MCF 10A (cell line): ENCODE measurements around the gene TCF3. TPM values are rescaled to one million over a fixed set of nuclear protein-coding genes. Genes with fewer than 3 reads are reported as not detected.

Experiments used
- BruUV-seq: library from RNA; stranded (reverse); fragments of 400-500 nt; replicated peaks from 2 replicates; lab custom pipeline; 2021; lab: Mats Ljungman, UMichigan
- CTCF ChIA-PET: fragments of 300-600 bp; sonication (Branson Sonifier 250); formaldehyde crosslinking; extraction: SDS; loops from one replicate; lab custom pipeline; 2021; ENCODE audit warnings: antibody characterized with exemption, inconsistent platforms; lab: Yijun Ruan, JAX
- POLR2A ChIA-PET: fragments of 300-600, 350-650 bp; sonication (Branson Sonifier 250); formaldehyde crosslinking; extraction: SDS; loops from one replicate; lab custom pipeline; 2020; ENCODE audit warnings: antibody characterized with exemption, inconsistent platforms; lab: Yijun Ruan, JAX
- DNase-seq: peaks from one replicate; pipeline ENCODE4 v3.0.0-alpha.2; 2018; ENCODE audit not compliant: unreplicated experiment
- H3K27ac Mint-ChIP-seq: one replicate; pipeline ENCODE4 v1.8.0; 2022; ENCODE audit warnings: mild to moderate bottlenecking, low read depth, mixed read lengths; ENCODE audit not compliant: unreplicated experiment
- H3K27me3 Mint-ChIP-seq: one replicate; pipeline ENCODE4 v1.8.0; 2022; ENCODE audit warnings: mixed read lengths; ENCODE audit not compliant: insufficient read depth, unreplicated experiment
- H3K36me3 Mint-ChIP-seq: one replicate; pipeline ENCODE4 v1.8.0; 2022; ENCODE audit warnings: mild to moderate bottlenecking, moderate library complexity, mixed read lengths; ENCODE audit not compliant: insufficient read depth, unreplicated experiment
- H3K4me1 Mint-ChIP-seq: one replicate; pipeline ENCODE4 v1.8.0; 2022; ENCODE audit warnings: mixed read lengths; ENCODE audit not compliant: insufficient read depth, unreplicated experiment
- H3K4me3 Mint-ChIP-seq: one replicate; pipeline ENCODE4 v1.8.0; 2022; ENCODE audit warnings: mild to moderate bottlenecking, moderate library complexity, mixed read lengths; ENCODE audit not compliant: unreplicated experiment
- H3K9me3 Mint-ChIP-seq: one replicate; pipeline ENCODE4 v1.8.0; 2022; ENCODE audit warnings: mixed read lengths; ENCODE audit not compliant: unreplicated experiment
- intact Hi-C: fragments of 100-400 bp; cut with micrococcal nuclease; formaldehyde crosslinking; loops from 2 replicates; pipeline ENCODE4 v1.14.1; 2022
- total RNA-seq: library from RNA; stranded (reverse); gene quantifications from 2 replicates; pipeline ENCODE4 v1.2.3, GENCODE V29; 2022
- TF ChIP-seq, protein P1 (sequence below): fragments of 200-600 bp; IDR thresholded peaks from one replicate; pipeline ENCODE4 v1.8.0; 2022; ENCODE audit warnings: antibody characterized with exemption, mild to moderate bottlenecking; ENCODE audit not compliant: unreplicated experiment

Gene TCF3
- total RNA-seq, 1 experiment from 2014 or later = 100 TPM

DNA sequence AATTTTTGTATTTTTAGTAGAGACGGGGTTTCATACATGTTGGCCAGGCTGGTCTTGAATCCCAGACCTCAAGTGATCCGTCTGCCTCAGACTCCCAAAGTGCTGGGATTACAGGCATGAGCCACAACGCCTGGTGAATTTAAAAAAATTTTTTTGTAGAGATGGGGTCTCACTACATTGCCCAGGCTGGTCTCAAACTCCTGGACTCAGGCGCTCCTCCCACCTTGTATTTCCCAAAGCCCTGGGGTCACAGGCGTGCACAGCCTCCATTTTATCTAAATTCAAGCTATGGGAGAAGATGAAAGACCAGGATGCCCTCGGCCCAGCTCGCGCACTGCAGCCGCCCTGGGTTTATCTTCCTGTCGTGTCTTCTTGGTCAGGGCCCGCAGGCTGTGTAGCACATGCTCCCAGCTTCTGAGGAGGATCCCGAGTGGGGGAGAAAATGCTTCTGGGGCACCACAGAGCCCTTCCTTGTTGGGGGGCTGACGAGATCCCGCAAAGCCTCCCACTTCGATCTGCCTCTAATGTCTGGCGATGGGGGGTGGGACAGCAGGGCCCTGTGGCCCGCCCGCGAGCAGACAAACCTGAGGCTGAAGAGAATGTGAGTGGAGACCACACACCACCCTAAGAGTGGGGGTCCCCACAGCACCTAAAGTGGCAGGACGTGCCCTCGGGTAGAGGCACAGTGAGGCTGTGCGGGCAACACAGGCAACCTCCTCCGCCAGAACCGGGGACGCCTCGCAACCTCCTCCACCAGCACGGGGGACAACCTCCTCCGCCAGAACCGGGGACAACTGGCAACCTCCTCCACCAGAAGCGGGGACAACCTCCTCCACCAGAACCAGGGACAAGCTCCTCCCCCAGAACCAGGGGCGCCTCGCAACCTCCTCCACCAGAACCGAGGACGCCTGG lies 15.8 kb downstream of the TCF3 start:
- Mint-ChIP-seq H3K27ac (no peak overlapping the region), H3K9me3 (peaks cover 8% of the 10 kb centered on the region), H3K4me1 (peaks cover 5% of the 10 kb centered on the region), H3K36me3 (peaks cover 58% of the 10 kb centered on the region), H3K27me3 (no peaks in the 10 kb centered on the region), H3K4me3 (no peak overlapping the region)
- CTCF ChIA-PET = interaction anchor here (0.7 kb wide), 2 partner anchors 49 to 159 kb away, joined by 3 to 4 read pairs; no protein-coding TSS in a partner anchor
- TF ChIP-seq, protein P1, sequence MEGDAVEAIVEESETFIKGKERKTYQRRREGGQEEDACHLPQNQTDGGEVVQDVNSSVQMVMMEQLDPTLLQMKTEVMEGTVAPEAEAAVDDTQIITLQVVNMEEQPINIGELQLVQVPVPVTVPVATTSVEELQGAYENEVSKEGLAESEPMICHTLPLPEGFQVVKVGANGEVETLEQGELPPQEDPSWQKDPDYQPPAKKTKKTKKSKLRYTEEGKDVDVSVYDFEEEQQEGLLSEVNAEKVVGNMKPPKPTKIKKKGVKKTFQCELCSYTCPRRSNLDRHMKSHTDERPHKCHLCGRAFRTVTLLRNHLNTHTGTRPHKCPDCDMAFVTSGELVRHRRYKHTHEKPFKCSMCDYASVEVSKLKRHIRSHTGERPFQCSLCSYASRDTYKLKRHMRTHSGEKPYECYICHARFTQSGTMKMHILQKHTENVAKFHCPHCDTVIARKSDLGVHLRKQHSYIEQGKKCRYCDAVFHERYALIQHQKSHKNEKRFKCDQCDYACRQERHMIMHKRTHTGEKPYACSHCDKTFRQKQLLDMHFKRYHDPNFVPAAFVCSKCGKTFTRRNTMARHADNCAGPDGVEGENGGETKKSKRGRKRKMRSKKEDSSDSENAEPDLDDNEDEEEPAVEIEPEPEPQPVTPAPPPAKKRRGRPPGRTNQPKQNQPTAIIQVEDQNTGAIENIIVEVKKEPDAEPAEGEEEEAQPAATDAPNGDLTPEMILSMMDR = no peak
- BruUV-seq = no TSS peak
- POLR2A ChIA-PET = no interaction called here
- intact Hi-C loops = no loop called here
- no peak for DNase-seq

DNA sequence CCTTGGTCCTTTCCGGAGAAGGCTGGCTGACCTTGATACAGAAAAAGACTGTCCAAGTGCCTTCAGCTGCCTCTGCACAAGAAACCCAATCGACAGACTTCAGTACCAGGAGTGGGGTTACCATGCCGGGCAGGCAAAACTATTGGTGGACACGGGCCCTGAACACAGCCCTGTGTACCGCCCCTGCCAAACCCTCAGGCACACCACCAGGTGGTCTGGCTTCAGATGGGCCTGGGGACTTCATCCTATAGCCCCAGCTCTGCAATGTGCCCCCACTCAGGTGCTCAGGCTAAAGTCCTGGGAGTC lies 17.5 kb downstream of the TCF3 start:
- no peak for DNase-seq
- no peak overlapping the region for H3K4me3 Mint-ChIP-seq
- BruUV-seq = no TSS peak
- peaks cover 49% of the 10 kb centered on the region for H3K36me3 Mint-ChIP-seq
- H3K9me3 Mint-ChIP-seq = peaks cover 8% of the 10 kb centered on the region
- TF ChIP-seq, protein P1 = no peak
- ChIA-PET CTCF (interaction anchor here (1.0 kb wide), 1 partner anchor 37 kb away, joined by 4 read pairs; no protein-coding TSS in a partner anchor), POLR2A (no interaction called here)
- peaks cover 5% of the 10 kb centered on the region for H3K4me1 Mint-ChIP-seq
- intact Hi-C loops = no loop called here
- H3K27me3 Mint-ChIP-seq = no peaks in the 10 kb centered on the region
- H3K27ac Mint-ChIP-seq = no peak overlapping the region

DNA sequence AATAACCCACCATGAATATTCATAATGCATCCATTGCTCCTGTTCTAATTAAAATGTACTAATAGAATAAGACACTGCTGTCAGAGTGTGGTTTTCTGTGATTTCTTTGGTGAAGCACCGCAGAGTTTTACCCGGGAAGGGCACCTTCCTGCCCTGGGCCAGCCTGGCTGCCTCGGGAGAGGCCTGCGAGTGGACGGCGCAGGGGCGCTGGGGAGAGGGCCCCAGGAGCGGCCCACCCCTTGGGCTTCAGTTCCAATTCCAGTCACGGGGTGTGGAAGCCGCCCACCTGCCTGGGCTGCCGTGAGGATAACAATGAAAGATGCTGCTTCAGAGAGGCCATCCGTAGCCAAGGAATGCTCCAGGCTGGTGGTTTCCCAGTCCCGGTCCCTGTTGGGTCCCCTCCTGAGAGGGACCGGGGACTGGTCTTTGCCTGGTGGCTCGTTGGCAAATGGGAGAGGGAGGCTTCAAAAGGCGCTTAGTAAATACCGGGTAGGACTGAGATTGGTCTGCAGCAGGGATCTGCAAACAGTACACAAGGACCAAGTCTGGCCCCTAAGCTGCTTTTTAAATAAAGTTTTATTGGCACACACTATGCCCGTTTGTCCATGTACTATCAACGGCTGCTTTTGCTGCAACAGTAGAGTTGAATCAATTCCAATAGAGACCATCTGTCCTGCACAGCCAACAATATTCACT lies 18.0 kb downstream of the TCF3 start:
- Mint-ChIP-seq H3K36me3 (peaks cover 44% of the 10 kb centered on the region), H3K27ac (no peak overlapping the region), H3K27me3 (no peaks in the 10 kb centered on the region), H3K4me1 (peaks cover 5% of the 10 kb centered on the region), H3K4me3 (no peak overlapping the region), H3K9me3 (peaks cover 8% of the 10 kb centered on the region)
- BruUV-seq = no TSS peak
- TF ChIP-seq, protein P1 = no peak
- ChIA-PET CTCF (interaction anchor here (1.0 kb wide), 1 partner anchor 38 kb away, joined by 4 read pairs; no protein-coding TSS in a partner anchor), POLR2A (interaction anchor here (0.6 kb wide), 1 partner anchor 1104 kb away, joined by 3 read pairs; no protein-coding TSS in a partner anchor)
- intact Hi-C loops = no loop called here
- DNase-seq = no peak

DNA sequence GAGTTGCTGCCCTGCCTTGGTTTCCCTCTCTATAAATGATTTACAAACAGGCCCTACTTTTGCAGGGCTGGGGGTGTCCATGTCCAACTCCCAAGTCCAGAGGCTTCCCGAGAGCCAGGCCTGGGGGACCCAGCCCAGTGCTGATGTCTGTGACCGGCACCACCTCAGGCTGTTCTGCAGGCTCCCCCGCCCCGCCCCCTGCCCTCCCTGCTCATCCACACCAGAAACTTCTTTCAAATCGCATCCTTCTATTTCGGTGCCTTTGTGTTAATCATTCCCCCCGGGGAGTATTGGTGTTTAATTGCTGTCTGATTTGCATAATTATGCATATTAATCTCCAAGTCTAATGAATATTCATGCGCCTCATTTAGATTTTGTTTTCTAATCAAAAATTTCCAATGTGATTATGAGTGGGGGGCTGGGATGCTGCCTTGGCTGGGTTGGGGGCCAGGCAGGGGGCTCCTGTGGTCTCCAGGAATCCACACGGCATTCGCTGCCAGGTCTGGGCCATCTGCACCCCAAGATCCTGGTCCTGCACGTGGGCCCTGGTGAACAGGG lies 19.1 kb downstream of the TCF3 start:
- ChIA-PET CTCF (no interaction called here), POLR2A (no interaction called here)
- H3K4me3 Mint-ChIP-seq = no peak overlapping the region
- H3K27ac Mint-ChIP-seq = no peak overlapping the region
- peaks cover 8% of the 10 kb centered on the region for H3K9me3 Mint-ChIP-seq
- H3K4me1 Mint-ChIP-seq = peaks cover 5% of the 10 kb centered on the region
- intact Hi-C loops = no loop called here
- H3K27me3 Mint-ChIP-seq = no peaks in the 10 kb centered on the region
- peaks cover 35% of the 10 kb centered on the region for H3K36me3 Mint-ChIP-seq
- no TSS peak for BruUV-seq
- no peak for DNase-seq
- TF ChIP-seq, protein P1 = no peak
